Liver (tissue), 9 donors: Measurements from ENCODE around the gene SENP1. TPM values are rescaled to one million over a fixed set of nuclear protein-coding genes. Genes with fewer than 3 reads are reported as not detected.

Source experiments
- DNase-seq: peaks from one replicate; pipeline ENCODE4 v3.0.0-alpha.2; 2017; ENCODE audit warnings: low spot score
- H3K27ac ChIP-seq, 2 donors: one replicate each; pipeline ENCODE4 v1.7.0; 2013; ENCODE audit warnings: inconsistent platforms in 2 of 2, low read length in 2 of 2, control low read depth in 1 of 2, low read depth in 1 of 2, mild to moderate bottlenecking in 1 of 2
- H3K27me3 ChIP-seq, 4 donors: one replicate each; pipeline versions ENCODE4 v1.6.1 to v1.7.0; 2013; ENCODE audit warnings: low read length in 3 of 4, inconsistent platforms in 1 of 4, mild to moderate bottlenecking in 1 of 4, moderate library complexity in 1 of 4; ENCODE audit not compliant: control insufficient read depth in 4 of 4, insufficient read depth in 4 of 4
- H3K36me3 ChIP-seq, 4 donors: one replicate each; pipeline versions ENCODE4 v1.6.1 to v1.7.0; 2013; ENCODE audit warnings: low read length in 3 of 4, mild to moderate bottlenecking in 3 of 4, low read depth in 1 of 4, moderate library complexity in 1 of 4; ENCODE audit not compliant: control insufficient read depth in 4 of 4, insufficient read depth in 3 of 4
- H3K4me1 ChIP-seq, 4 donors: one replicate each; pipeline versions ENCODE4 v1.6.1 to v1.7.0; 2013; ENCODE audit warnings: low read length in 3 of 4, mild to moderate bottlenecking in 3 of 4, moderate library complexity in 1 of 4; ENCODE audit not compliant: control insufficient read depth in 4 of 4, insufficient read depth in 4 of 4
- H3K4me3 ChIP-seq, 3 donors: one replicate each; pipeline versions ENCODE4 v1.6.1 to v1.7.0; 2013; ENCODE audit warnings: low read length in 3 of 3, control low read depth in 1 of 3, low read depth in 1 of 3, mild to moderate bottlenecking in 1 of 3
- H3K9ac ChIP-seq, 2 donors: one replicate each; pipeline ENCODE4 v1.7.0; 2013; ENCODE audit warnings: low read length in 2 of 2, mild to moderate bottlenecking in 2 of 2, moderate library complexity in 2 of 2, control low read depth in 1 of 2, low read depth in 1 of 2
- H3K9me3 ChIP-seq, 4 donors: one replicate each; pipeline versions ENCODE4 v1.6.1 to v1.7.0; 2013; ENCODE audit warnings: low read length in 3 of 4; ENCODE audit not compliant: control insufficient read depth in 4 of 4
- ATF3 ChIP-seq: IDR thresholded peaks from 2 replicates; pipeline ENCODE4 v1.6.1; 2016; ENCODE audit warnings: antibody characterized with exemption
- CTCF ChIP-seq: fragments of 150-350 bp; IDR thresholded peaks from 2 replicates; pipeline ENCODE4 v1.5.1; 2017; ENCODE audit warnings: improper control_type of control experiment, low read depth, low read length; ENCODE audit not compliant: missing input control
- EGR1 ChIP-seq, 2 donors: IDR thresholded peaks; 2 replicates each; pipeline ENCODE4 v1.6.1; 2016 to 2018; ENCODE audit warnings: antibody characterized with exemption in 2 of 2, low read depth in 2 of 2
- FOXA1 ChIP-seq: IDR thresholded peaks from 2 replicates; pipeline ENCODE4 v1.6.1; 2016; ENCODE audit warnings: antibody characterized with exemption
- FOXA2 ChIP-seq: IDR thresholded peaks from 2 replicates; pipeline ENCODE4 v1.6.1; 2016; ENCODE audit warnings: antibody characterized with exemption
- GABPA ChIP-seq, 2 donors: IDR thresholded peaks in 1 of 2; conservative IDR thresholded peaks in 1 of 2; 2 replicates each; pipeline ENCODE4 v1.6.1; 2016; ENCODE audit warnings: antibody characterized with exemption in 2 of 2, mild to moderate bottlenecking in 1 of 2, moderate library complexity in 1 of 2
- HNF4A ChIP-seq, 2 donors: conservative IDR thresholded peaks; 2 replicates each; pipeline ENCODE4 v1.6.1; 2016; ENCODE audit warnings: antibody characterized with exemption in 2 of 2, mild to moderate bottlenecking in 2 of 2
- HNF4G ChIP-seq: IDR thresholded peaks from 2 replicates; pipeline ENCODE4 v1.6.1; 2016; ENCODE audit warnings: antibody characterized with exemption
- MAX ChIP-seq: IDR thresholded peaks from 2 replicates; pipeline ENCODE4 v1.6.1; 2016; ENCODE audit warnings: antibody characterized with exemption
- NR2F2 ChIP-seq: IDR thresholded peaks from 2 replicates; pipeline ENCODE4 v1.6.1; 2016; ENCODE audit warnings: antibody characterized with exemption
- RAD21 ChIP-seq, 2 donors: IDR thresholded peaks; 2 replicates each; pipeline ENCODE4 v1.6.1; 2016; ENCODE audit warnings: antibody characterized with exemption in 2 of 2, mild to moderate bottlenecking in 2 of 2
- REST ChIP-seq: IDR thresholded peaks from 2 replicates; pipeline ENCODE4 v1.6.1; 2016; ENCODE audit warnings: antibody characterized with exemption, mild to moderate bottlenecking
- RXRA ChIP-seq, 2 donors: IDR thresholded peaks; 2 replicates each; pipeline ENCODE4 v1.6.1; 2017 to 2018; ENCODE audit warnings: antibody characterized with exemption in 2 of 2, mild to moderate bottlenecking in 1 of 2
- SP1 ChIP-seq: IDR thresholded peaks from 2 replicates; pipeline ENCODE4 v1.6.1; 2018; ENCODE audit warnings: antibody characterized with exemption, mild to moderate bottlenecking
- TAF1 ChIP-seq: conservative IDR thresholded peaks from 2 replicates; pipeline ENCODE4 v1.6.1; 2016; ENCODE audit warnings: antibody characterized with exemption, mild to moderate bottlenecking
- YY1 ChIP-seq: IDR thresholded peaks from 2 replicates; pipeline ENCODE4 v1.6.1; 2016; ENCODE audit warnings: antibody characterized with exemption, mild to moderate bottlenecking
- ZBTB33 ChIP-seq: IDR thresholded peaks from 2 replicates; pipeline ENCODE4 v1.6.1; 2016; ENCODE audit warnings: antibody characterized with exemption
- WGBS: extraction: QIAGEN DNeasy Blood & Tissue Kit; methylation state at CpG from one replicate; pipeline ENCODE4 v1.1.7; 2013; 5-methylcytosine and 5-hydroxymethylcytosine counted together
- polyA plus RNA-seq, 2 donors: library from polyadenylated mRNA; stranded (reverse) in 1 of 2; unstranded in 1 of 2; fragments of 200-250 nt in 1 of 2; fragments of >200 nt in 1 of 2; fragmentation: Nextera tagmentation in 1 of 2; extraction: Ambion mirVana in 1 of 2; gene quantifications; one replicate each; pipeline versions ENCODE4 v1.2.1 to v1.2.3, GENCODE V29; 2013 to 2015
- total RNA-seq, 2 donors: library from RNA; depleted of rRNA; stranded (reverse); fragments of >200 nt; gene quantifications; one replicate each; pipeline ENCODE4 v1.2.3, GENCODE V29; 2014
- donor health status: healthy.
- donor health status: healthy.
- donor health status: healthy.
- donor health status: healthy.
- donor health status: healthy.

Gene SENP1
- total and polyA plus RNA-seq, 4 donors, result 1.4 to 11.7 (median 4.2) TPM

GRCh38 chr12:48078901-48079300 is 27.0 kb downstream of the SENP1 start:
- Histone ChIP-seq H3K27me3 (no peaks in the 10 kb centered on the region), H3K36me3 (peaks cover 6 to 19% (median 15%) of the 10 kb centered on the region in 4 donors), H3K4me1 (no peaks in the 10 kb centered on the region), H3K4me3 (no peak overlapping the region), H3K27ac (no peak overlapping the region), H3K9ac (no peak overlapping the region), H3K9me3 (no peaks in the 10 kb centered on the region)
- DNase-seq, result no peak
- TF ChIP-seq RAD21 (IDR thresholded peaks at IDR 0.05), result no peak
- TF ChIP-seq TAF1, result no peak
- no peak for TF ChIP-seq MAX
- TF ChIP-seq FOXA2, result no peak
- TF ChIP-seq GABPA (IDR thresholded peaks at IDR 0.05 in 1 of 2, conservative IDR thresholded peaks at IDR 0.05 in 1 of 2), result no peak
- TF ChIP-seq YY1, result no peak
- no peak for TF ChIP-seq NR2F2
- no peak for TF ChIP-seq EGR1 (IDR thresholded peaks at IDR 0.05; ENCODE audit: low read depth in 2 of 2)
- no peak for TF ChIP-seq SP1
- no peak for TF ChIP-seq RXRA (IDR thresholded peaks at IDR 0.05)
- TF ChIP-seq REST, result no peak
- no peak for TF ChIP-seq HNF4A (conservative IDR thresholded peaks at IDR 0.05)
- TF ChIP-seq ZBTB33, result no peak
- no peak for TF ChIP-seq HNF4G
- no peak for TF ChIP-seq FOXA1
- no peak for TF ChIP-seq CTCF
- TF ChIP-seq ATF3, result no peak
- WGBS, result 93% methylated on average over 5 of the region's 5 CpGs

GRCh38 chr12:48077111-48077510 is 28.8 kb downstream of the SENP1 start:
- Histone ChIP-seq H3K4me1 (no peaks in the 10 kb centered on the region), H3K36me3 (peaks cover 6 to 23% (median 20%) of the 10 kb centered on the region in 4 donors), H3K4me3 (no peak overlapping the region), H3K27ac (no peak overlapping the region), H3K9me3 (no peaks in the 10 kb centered on the region), H3K9ac (no peak overlapping the region), H3K27me3 (no peaks in the 10 kb centered on the region)
- 94% methylated on average over 2 of the region's 2 CpGs for WGBS
- TF ChIP-seq RAD21 (IDR thresholded peaks at IDR 0.05), result no peak
- TF ChIP-seq MAX, result no peak
- no peak for TF ChIP-seq ATF3
- no peak for TF ChIP-seq HNF4A (conservative IDR thresholded peaks at IDR 0.05)
- TF ChIP-seq YY1, result no peak
- no peak for TF ChIP-seq SP1
- TF ChIP-seq REST, result no peak
- DNase-seq, result no peak
